Stimulated activated naive CD8-positive, alpha-beta T cell treated with anti-CD3 and anti-CD28 coated beads, Interleukin-15, amount 100 ng/mL, for 72 hours (primary cell): ENCODE measurements around the gene ST6GAL1.

ENCODE experiments used
- ATAC-seq: fragments of 150-1000 bp; cut with Tn5 transposase; 2 replicates; pipeline ENCODE4 v1.10.0; 2021; ENCODE audit warnings: mild to moderate bottlenecking, moderate library complexity
- DNase-seq, 2 donors: peaks; one replicate each; pipeline ENCODE4 v3.0.0; 2021 to 2022
- H3K27ac Mint-ChIP-seq, 2 donors: one replicate each; pipeline ENCODE4 v1.8.0; 2022; ENCODE audit warnings: mild to moderate bottlenecking in 2 of 2, mixed read lengths in 2 of 2, moderate library complexity in 2 of 2
- H3K27me3 Mint-ChIP-seq: one replicate; pipeline ENCODE4 v1.8.0; 2022; ENCODE audit warnings: mixed read lengths
- H3K4me1 Mint-ChIP-seq: one replicate; pipeline ENCODE4 v1.8.0; 2022; ENCODE audit warnings: mild to moderate bottlenecking, mixed read lengths
- H3K4me3 Mint-ChIP-seq, 2 donors: one replicate each; pipeline ENCODE4 v1.8.0; 2022; ENCODE audit warnings: mild to moderate bottlenecking in 2 of 2, mixed read lengths in 2 of 2, moderate library complexity in 1 of 2
- H3K9me3 Mint-ChIP-seq, 2 donors: one replicate each; pipeline ENCODE4 v1.8.0; 2022; ENCODE audit warnings: mixed read lengths in 2 of 2

ST6GAL1 gene

GRCh38 chr3:187064210-187065115 is 134.1 kb downstream of the ST6GAL1 start:
- no peak for ATAC-seq
- Mint-ChIP-seq H3K4me1 (peaks cover 70% of the 10 kb centered on the region), H3K9me3 (no peaks in the 10 kb centered on the region), H3K4me3 (no peak overlapping the region), H3K27ac (peak overlapping the region; percentile 41 to 82), H3K27me3 (no peaks in the 10 kb centered on the region)
- no peak for DNase-seq

- Mint-ChIP-seq H3K4me1 (peaks cover 71% of the 10 kb centered on the region), H3K4me3 (peak overlapping the region in 1 of 2 donors; percentile 15), H3K9me3 (no peaks in the 10 kb centered on the region), H3K27me3 (no peaks in the 10 kb centered on the region), H3K27ac (peak overlapping the region; percentile 65 to 77)
- DNase-seq, result peak; percentile 48 to 58
- peak; percentile 85 for ATAC-seq
Observed at GRCh38 chr3:187066228-187066995, 136.1 kb downstream of the ST6GAL1 start.

GRCh38 chr3:187068787-187069186 is 138.5 kb downstream of the ST6GAL1 start:
- no peak for ATAC-seq
- Mint-ChIP-seq H3K9me3 (no peaks in the 10 kb centered on the region), H3K27ac (no peak overlapping the region), H3K4me3 (no peak overlapping the region), H3K4me1 (peaks cover 48% of the 10 kb centered on the region), H3K27me3 (no peaks in the 10 kb centered on the region)
- no peak for DNase-seq

DNA sequence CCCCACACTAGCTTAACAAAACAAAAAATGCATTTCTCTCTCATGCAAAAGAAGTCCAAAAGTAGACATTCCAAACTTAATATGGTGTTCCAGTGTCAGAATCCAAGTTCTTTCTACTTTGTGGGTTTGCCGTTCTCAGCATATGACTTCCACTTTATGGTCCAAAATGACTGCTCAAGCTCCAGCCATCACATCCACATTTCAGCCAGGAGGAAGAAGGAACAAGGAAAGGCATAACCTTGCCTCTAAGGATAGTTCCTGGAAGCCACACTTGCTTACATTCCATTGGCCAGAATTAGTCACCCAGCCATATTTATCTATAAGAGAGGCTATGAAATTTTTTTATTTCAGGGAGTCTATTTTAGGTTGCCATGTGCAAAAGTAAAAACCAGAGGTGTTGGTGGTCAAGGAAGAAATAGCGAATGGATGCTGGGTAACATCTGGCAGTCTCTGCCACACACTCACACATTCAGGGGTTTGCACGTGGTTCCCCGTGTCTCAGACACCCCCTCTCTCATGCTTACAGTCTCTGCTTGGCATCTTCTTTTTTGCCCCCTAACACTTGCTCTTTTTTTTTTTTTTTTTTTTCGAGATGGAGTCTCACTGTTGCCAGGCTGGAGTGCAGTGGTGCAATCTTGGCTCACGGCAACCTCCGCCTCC is 139.7 kb downstream of the ST6GAL1 start:
- H3K27ac Mint-ChIP-seq, result peak overlapping the region; percentile 87 to 93
- ATAC-seq, result no peak
- no peak overlapping the region for H3K4me3 Mint-ChIP-seq
- H3K4me1 Mint-ChIP-seq, result peaks cover 36% of the 10 kb centered on the region
- no peaks in the 10 kb centered on the region for H3K9me3 Mint-ChIP-seq
- DNase-seq, result no peak
- no peaks in the 10 kb centered on the region for H3K27me3 Mint-ChIP-seq

- Mint-ChIP-seq H3K4me1 (peaks cover 24% of the 10 kb centered on the region), H3K9me3 (no peaks in the 10 kb centered on the region), H3K4me3 (no peak overlapping the region), H3K27me3 (no peaks in the 10 kb centered on the region), H3K27ac (no peak overlapping the region)
- no peak for ATAC-seq
- no peak for DNase-seq
Observed at GRCh38 chr3:187072102-187072501, 141.8 kb downstream of the ST6GAL1 start.

DNA sequence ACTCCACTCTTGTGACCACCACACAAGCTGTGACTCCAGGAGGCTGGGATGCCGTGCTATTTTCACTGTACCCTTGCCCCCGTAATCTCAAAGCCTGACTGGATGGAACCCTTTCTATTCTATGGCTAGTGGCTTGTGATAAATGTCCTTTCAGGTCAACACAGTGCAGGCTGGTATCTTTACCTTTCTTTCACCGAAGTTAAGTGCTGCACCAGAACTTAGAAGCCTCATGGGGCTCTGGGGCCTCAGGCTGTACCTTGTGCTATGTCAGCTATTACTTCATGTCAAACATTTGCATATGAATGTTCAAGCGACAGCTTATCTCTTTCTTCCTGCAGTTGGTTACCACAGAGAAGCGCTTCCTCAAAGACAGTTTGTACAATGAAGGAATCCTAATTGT is 142.2 kb downstream of the ST6GAL1 start:
- peaks cover 24% of the 10 kb centered on the region for H3K4me1 Mint-ChIP-seq
- ATAC-seq (no peak), DNase-seq (no peak)
- H3K4me3 Mint-ChIP-seq, result no peak overlapping the region
- no peaks in the 10 kb centered on the region for H3K9me3 Mint-ChIP-seq
- H3K27ac Mint-ChIP-seq, result no peak overlapping the region
- H3K27me3 Mint-ChIP-seq, result no peaks in the 10 kb centered on the region

DNA sequence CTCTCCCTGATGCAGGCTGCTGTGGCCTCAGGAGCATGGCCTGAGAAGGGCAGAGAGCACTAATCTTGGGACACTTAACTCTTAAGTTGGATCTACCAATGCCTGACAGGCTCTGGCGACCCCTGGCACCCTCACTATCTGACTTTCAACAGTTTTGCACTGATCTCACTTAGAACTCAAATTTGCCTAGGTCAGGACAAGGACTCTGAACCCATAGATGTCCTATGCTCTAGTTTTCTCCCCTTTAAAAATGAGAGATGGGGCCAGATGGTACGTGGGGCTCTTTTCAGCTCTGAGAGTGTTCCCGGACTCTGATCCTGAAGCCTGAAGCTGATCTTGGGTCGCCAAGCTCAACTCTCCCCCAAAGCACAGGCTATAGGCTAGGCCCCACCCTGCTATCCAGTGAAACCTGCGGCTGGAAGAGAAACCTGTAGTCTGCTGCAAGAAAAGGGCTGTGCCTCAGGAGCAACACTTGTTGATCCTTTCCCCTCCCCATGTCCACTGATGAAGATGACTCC is 143.3 kb downstream of the ST6GAL1 start:
- peaks cover 24% of the 10 kb centered on the region for H3K4me1 Mint-ChIP-seq
- no peak for ATAC-seq
- no peak overlapping the region for H3K4me3 Mint-ChIP-seq

DNA sequence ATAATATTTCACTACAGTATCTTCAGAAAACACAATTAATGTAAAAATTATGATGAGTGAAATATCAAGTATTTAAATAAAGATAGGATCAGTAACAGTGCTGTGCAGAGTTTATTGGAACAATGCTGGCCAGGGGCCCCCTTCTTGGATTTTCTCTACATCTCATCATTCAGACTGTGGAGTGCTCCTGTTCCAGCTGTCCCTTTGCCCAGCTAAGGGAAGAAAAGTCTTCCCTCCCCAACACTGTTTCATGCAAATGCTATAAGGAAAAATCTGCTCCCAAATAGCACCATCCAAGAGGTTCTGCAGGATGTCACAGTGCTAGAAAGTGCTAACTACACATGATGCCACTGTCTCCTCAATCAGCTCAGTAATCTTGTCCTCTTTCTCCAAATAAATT is 144.5 kb downstream of the ST6GAL1 start:
- H3K4me3 Mint-ChIP-seq, result no peak overlapping the region
- no peak for DNase-seq
- no peak for ATAC-seq
- H3K27me3 Mint-ChIP-seq, result no peaks in the 10 kb centered on the region
- peak overlapping the region; percentile 66 to 85 for H3K27ac Mint-ChIP-seq
- H3K9me3 Mint-ChIP-seq, result no peaks in the 10 kb centered on the region
- H3K4me1 Mint-ChIP-seq, result peaks cover 15% of the 10 kb centered on the region

More for the DNA sequence above, 143.3 kb downstream of the ST6GAL1 start:
- no peak for DNase-seq
- Mint-ChIP-seq H3K27me3 (no peaks in the 10 kb centered on the region), H3K9me3 (no peaks in the 10 kb centered on the region), H3K27ac (peak overlapping the region in 1 of 2 donors; percentile 50)

GRCh38 chr3:187076297-187076696 is 146.0 kb downstream of the ST6GAL1 start:
- ATAC-seq, result no peak
- peak overlapping the region; percentile 64 to 89 for H3K27ac Mint-ChIP-seq
- H3K4me3 Mint-ChIP-seq, result no peak overlapping the region
- DNase-seq, result no peak
- peaks cover 4% of the 10 kb centered on the region for H3K4me1 Mint-ChIP-seq
- H3K27me3 Mint-ChIP-seq, result no peaks in the 10 kb centered on the region
- no peaks in the 10 kb centered on the region for H3K9me3 Mint-ChIP-seq

DNA sequence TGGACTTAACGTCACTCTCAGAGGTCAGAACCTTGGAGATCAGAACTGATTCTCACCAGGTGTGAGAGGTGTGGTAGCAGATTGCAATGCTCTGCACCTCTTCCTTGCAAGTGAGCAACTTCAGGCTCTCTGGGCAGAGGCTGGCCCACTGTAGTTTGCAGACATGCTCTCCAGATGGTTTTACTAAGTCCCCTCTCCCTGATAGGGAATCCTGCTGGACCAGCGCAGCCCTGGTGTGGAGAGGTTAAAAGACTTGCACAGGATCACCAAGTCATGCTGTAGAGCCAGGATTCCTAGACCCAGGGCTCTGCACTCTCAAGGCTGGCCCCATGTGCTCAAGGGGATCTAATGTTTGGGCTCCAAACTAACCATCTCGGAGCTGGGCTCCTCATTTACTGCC is 146.8 kb downstream of the ST6GAL1 start:
- no peak for DNase-seq
- Mint-ChIP-seq H3K4me3 (no peak overlapping the region), H3K9me3 (no peaks in the 10 kb centered on the region), H3K4me1 (peaks cover 4% of the 10 kb centered on the region), H3K27ac (no peak overlapping the region), H3K27me3 (no peaks in the 10 kb centered on the region)
- ATAC-seq, result no peak

DNA sequence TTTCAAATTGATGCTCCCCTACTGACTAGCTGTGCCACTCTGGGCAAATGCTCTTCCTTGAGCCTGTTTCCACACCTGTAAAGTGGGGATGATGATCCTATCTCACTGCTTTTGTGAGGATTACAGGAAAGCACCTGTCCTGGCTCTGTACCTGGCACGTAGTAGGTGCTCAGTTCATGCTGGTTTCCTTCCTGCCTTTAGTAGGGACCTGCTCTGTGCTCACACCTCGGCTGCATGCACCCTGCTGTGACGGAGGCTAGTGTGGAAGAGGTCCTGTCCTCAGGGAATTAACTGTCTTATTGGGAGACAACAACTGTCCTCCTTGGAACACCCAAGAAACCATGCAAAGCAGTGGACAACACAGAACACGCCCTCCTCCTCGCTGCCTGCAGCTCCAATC is 147.2 kb downstream of the ST6GAL1 start:
- Mint-ChIP-seq H3K4me3 (no peak overlapping the region), H3K27ac (peak overlapping the region; percentile 13 to 28), H3K4me1 (peaks cover 4% of the 10 kb centered on the region), H3K27me3 (no peaks in the 10 kb centered on the region), H3K9me3 (no peaks in the 10 kb centered on the region)
- DNase-seq (no peak), ATAC-seq (no peak)

DNA sequence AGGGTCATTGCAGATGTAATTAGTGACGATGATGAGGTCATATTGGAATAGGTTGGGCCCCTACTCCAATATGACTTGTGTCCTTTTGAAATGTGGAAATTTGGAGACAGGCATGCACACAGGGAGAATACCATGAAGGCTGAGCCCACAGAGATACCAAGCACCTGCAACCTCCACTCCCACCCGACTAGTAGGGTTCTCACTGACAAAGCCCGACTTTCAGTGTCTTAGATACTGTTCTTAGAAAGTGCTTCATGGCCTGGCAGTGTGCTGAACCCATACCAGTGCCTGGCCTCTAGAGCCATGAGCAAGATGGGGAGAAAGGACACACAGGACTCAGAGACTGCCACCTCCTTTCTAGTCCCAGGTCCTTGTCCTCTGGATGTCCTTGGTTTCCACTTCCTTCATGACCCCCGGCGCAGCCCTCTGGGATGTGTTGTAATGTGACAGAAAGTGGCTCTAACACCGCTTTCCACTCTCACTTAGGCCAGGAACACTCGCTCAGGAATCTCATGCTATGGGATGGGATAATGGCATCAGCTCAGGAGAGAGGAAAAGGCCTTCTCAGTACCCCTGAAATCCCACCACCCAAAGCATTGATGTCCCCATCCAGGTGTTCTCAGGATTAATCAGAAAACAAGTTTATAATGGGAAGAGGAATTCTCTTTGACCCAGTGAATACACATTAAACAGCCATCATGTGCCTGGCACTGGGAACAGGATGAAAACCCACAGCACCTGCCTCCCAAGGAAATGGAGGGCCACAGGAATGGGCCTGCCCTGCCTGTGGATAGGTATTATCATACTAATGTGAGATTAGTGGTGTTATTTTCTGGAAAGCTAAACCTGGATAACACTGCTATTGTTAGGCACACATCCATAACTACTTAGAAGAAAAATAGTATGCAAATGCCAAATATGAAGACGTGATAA is 149.0 kb downstream of the ST6GAL1 start:
- peak; percentile 48 for ATAC-seq
- peak overlapping the region; percentile 6 to 73 for H3K27ac Mint-ChIP-seq

DNA sequence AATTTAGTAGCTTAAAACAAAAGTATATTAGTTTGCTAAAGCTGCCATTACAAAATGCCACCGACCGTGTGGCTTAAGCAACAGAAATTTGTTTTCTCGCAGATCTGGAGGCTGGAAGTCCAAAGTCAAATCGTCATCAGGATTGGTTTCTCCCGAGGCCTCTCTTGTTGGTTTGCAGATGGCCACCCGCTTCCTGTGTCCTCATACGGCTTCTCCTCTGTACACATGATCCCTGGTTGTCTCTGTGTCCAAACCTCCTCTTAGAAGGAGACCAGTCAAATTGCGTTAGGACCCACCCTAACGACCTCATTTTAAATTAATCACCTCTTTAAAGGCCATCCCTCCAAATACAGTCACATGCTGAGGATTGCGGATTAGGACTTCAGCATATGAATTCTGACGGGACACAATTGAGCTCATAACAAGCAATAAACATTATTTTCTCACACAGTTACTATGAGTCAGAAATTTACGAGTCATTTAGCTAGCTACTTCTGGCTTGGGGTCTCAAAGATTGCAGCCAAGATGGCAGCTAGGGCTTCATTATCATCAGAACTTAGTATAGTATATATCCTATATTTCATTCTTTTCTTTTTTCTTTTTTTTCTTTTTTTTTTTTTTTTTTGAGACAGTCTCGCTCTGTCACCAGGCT is 150.6 kb downstream of the ST6GAL1 start:
- H3K9me3 Mint-ChIP-seq, result no peaks in the 10 kb centered on the region
- no peaks in the 10 kb centered on the region for H3K27me3 Mint-ChIP-seq
- no peak overlapping the region for H3K27ac Mint-ChIP-seq
- ATAC-seq (no peak), DNase-seq (no peak)
- H3K4me3 Mint-ChIP-seq, result no peak overlapping the region
- H3K4me1 Mint-ChIP-seq, result peaks cover 13% of the 10 kb centered on the region

More for the DNA sequence above, 149.0 kb downstream of the ST6GAL1 start:
- H3K27me3 Mint-ChIP-seq, result no peaks in the 10 kb centered on the region
- no peak for DNase-seq
- no peaks in the 10 kb centered on the region for H3K9me3 Mint-ChIP-seq
- peaks cover 7% of the 10 kb centered on the region for H3K4me1 Mint-ChIP-seq
- no peak overlapping the region for H3K4me3 Mint-ChIP-seq

DNA sequence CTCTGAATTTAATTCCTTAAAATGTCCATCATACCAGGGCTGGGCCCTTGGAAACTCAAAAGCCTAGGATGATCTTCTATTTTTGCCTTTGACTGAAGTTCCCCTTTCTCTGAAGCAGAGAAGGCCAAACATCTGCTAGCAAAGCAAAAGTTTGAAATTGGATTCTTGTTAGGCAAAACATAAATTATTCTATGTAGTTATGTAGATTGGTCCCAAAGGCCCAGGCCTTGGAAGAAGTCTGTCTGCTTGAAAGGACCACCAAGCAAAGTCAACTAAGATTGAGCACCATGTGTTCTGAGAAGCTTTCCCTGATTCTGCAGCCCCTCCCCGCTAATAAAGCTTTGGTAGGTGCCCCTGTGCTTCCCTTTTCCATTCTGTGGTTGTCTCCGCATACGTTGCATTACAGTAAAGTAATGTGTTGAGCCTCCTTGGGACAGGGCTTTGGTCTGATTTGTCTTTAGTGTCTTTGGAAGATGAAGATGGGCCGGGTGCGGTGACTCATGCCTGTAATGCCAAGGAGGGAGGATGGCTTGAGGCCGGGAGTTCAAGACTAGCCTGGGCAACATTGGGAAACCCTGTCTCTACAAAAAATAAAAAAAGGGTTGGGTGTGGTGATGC is 152.5 kb downstream of the ST6GAL1 start:
- Mint-ChIP-seq H3K27me3 (no peaks in the 10 kb centered on the region), H3K9me3 (peaks cover under 1 to 5% of the 10 kb centered on the region in 2 donors), H3K4me1 (peaks cover 9% of the 10 kb centered on the region), H3K4me3 (no peak overlapping the region), H3K27ac (no peak overlapping the region)
- no peak for ATAC-seq
- no peak for DNase-seq
